ENCODE measurements around the gene CCDC12. TPM values are rescaled to one million over a fixed set of nuclear protein-coding genes. Genes with fewer than 3 reads are reported as not detected.
A peak's percentile ranks its signal among the peaks of the same experiment; 100 is the strongest.

CCDC12 gene
- polyA plus RNA-seq, 1 donor = 57.3 TPM

GRCh38 chr3:46988616-46989015 is 12.1 kb upstream of the CCDC12 start:
- H3K36me3 ChIP-seq (ENCODE audit: control insufficient read depth, insufficient read depth, low read length) = peaks cover 25% of the 10 kb centered on the region
- no peaks in the 10 kb centered on the region for H3K27me3 ChIP-seq (ENCODE audit: control insufficient read depth, insufficient read depth, low read length)
- H3K27ac ChIP-seq (ENCODE audit: low read length) = no peak overlapping the region
- H3K4me3 ChIP-seq (ENCODE audit: low read length) = no peak overlapping the region
- H3K4me1 ChIP-seq (ENCODE audit: control insufficient read depth, insufficient read depth, low read length) = peaks cover 32% of the 10 kb centered on the region
- no peak for DNase-seq
- WGBS (ENCODE audit: insufficient coverage, low lambda C conversion rate) = no CpG with 5 or more reads among the region's 4 CpGs
- H3K9me3 ChIP-seq (ENCODE audit: control insufficient read depth, low read depth, low read length) = no peaks in the 10 kb centered on the region

DNA sequence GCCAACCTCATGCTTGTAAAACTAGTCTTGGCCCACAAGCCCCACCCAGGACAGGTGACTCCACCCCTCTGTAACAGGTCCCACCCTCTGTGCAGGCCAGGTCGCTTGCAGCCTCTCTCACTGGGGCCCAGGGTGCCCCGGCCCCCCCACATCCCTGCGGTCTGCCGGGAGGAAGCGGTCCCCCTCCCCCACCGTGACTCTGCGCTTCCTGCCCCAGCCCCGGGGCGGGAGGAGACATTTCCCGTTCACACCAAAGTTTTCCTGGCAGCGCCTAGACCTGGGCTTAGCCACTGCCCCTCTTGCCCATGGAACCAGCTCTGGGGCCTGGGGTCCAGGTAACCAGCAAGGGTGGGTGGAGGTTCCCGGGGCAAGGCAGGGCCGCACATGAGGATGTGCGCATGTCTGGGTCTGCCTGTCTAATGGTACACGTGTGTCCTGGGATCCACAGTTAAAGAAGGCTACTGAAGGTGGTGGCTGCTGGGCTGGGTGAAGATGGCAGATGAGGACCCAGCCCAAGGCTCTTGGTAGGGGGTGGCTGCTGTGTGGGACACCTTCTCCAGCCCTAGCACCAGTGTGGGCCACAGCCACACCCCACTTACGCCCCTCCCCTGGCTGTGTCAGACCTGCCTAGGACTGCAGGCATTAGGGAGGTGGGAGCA is 11.3 kb upstream of the CCDC12 start:
- H3K27ac ChIP-seq (ENCODE audit: low read length) = peak overlapping the region; percentile 39
- peaks cover 32% of the 10 kb centered on the region for H3K4me1 ChIP-seq (ENCODE audit: control insufficient read depth, insufficient read depth, low read length)
- no peaks in the 10 kb centered on the region for H3K27me3 ChIP-seq (ENCODE audit: control insufficient read depth, insufficient read depth, low read length)
- H3K36me3 ChIP-seq (ENCODE audit: control insufficient read depth, insufficient read depth, low read length) = peaks cover 24% of the 10 kb centered on the region
- H3K9me3 ChIP-seq (ENCODE audit: control insufficient read depth, low read depth, low read length) = no peaks in the 10 kb centered on the region
- no CpG with 5 or more reads among the region's 16 CpGs for WGBS (ENCODE audit: insufficient coverage, low lambda C conversion rate)
- H3K4me3 ChIP-seq (ENCODE audit: low read length) = no peak overlapping the region
- peak; percentile 58 to 79 for DNase-seq

DNA sequence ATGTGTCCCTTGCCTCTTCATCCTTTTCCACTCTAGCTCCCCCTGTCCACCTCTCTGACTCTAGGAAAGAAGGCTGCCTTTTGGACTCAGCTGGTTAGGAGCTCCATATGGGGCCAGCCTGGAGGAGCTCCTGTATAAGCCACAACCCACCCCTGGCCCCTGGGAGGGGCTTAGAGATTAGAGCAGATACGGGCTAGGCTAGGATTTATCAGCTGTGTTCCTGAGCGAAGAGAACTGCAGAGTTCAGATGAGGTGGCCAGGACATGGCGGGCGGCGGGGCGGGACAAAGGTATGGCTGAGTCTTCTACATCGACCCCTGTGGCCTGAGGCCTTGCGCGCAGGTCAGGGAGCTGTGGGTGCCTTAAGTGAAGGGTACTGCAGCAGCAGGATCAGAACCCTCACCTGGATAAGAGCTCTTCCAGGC is 10.8 kb upstream of the CCDC12 start:
- WGBS (ENCODE audit: insufficient coverage, low lambda C conversion rate) = no CpG with 5 or more reads among the region's 9 CpGs
- peak; percentile 63 to 81 for DNase-seq
- Histone ChIP-seq H3K27me3 (ENCODE audit: control insufficient read depth, insufficient read depth, low read length) (no peaks in the 10 kb centered on the region), H3K27ac (ENCODE audit: low read length) (peak overlapping the region; percentile 39), H3K4me1 (ENCODE audit: control insufficient read depth, insufficient read depth, low read length) (peaks cover 36% of the 10 kb centered on the region), H3K4me3 (ENCODE audit: low read length) (no peak overlapping the region), H3K36me3 (ENCODE audit: control insufficient read depth, insufficient read depth, low read length) (peaks cover 24% of the 10 kb centered on the region), H3K9me3 (ENCODE audit: control insufficient read depth, low read depth, low read length) (no peaks in the 10 kb centered on the region)

DNA sequence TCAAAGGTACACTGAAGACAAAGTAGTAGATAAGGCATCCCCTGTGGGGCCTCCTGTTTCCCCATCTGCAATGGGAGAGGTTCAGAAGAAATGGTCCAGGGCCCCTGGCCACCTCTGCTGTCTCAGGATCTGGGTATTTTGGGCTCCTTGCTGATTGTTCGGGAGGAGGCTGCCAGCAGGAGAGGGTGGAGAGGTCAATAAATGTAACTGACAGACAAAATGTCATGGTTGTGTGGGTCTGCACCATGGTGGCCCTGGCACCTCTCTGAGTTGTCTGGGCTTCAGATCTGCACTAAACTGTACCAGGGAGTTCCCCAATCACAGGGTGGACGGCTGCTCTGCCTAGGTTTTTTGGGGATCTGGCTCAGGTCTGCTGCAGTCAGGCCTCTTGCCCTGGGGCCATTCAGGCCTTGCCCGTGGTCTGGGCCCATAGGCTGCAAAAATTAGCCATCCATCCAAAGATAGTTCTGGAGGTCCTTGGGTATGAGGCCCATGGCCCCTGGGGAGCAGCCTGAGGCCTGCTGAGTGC is 10.3 kb upstream of the CCDC12 start:
- H3K4me1 ChIP-seq (ENCODE audit: control insufficient read depth, insufficient read depth, low read length) = peaks cover 40% of the 10 kb centered on the region
- peaks cover 24% of the 10 kb centered on the region for H3K36me3 ChIP-seq (ENCODE audit: control insufficient read depth, insufficient read depth, low read length)

DNA sequence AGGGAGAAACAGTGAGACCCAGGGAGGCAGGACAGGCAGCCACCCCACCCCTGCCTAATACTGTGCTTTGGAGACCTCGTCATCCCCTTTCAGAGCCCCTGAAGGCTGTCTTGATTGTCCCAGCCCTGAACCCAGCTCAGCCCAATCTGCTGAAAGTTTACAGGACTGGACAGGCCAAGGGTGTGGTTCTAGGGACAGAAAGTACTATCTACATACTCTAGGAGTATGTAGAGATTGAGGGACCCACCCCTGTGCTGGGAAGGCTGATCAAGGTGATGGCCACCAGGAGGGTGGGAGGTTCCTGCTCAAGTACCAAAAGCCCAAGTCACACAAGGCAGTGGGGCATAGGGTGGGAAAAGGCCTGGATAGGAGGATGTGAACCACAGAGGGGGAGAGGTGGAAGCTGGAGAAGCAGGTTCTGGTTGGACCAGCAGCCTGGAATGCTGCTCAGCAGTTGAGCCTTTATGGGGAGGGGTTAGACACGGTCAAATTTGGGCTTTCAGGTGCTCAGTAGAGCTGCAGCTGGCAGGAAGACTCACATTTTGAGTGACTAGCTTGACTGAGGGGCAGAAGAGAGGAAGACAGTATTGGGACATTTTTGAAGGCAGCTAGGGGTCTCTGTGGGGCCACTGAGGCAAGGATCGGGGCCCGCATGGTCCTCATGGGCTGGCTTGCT is 9.6 kb upstream of the CCDC12 start:
- no peak for DNase-seq
- Histone ChIP-seq H3K4me1 (ENCODE audit: control insufficient read depth, insufficient read depth, low read length) (peaks cover 46% of the 10 kb centered on the region), H3K9me3 (ENCODE audit: control insufficient read depth, low read depth, low read length) (no peaks in the 10 kb centered on the region), H3K36me3 (ENCODE audit: control insufficient read depth, insufficient read depth, low read length) (peaks cover 18% of the 10 kb centered on the region), H3K27ac (ENCODE audit: low read length) (no peak overlapping the region), H3K27me3 (ENCODE audit: control insufficient read depth, insufficient read depth, low read length) (no peaks in the 10 kb centered on the region), H3K4me3 (ENCODE audit: low read length) (no peak overlapping the region)
- WGBS (ENCODE audit: insufficient coverage, low lambda C conversion rate) = no CpG with 5 or more reads among the region's 4 CpGs

More for the DNA sequence above, 10.3 kb upstream of the CCDC12 start:
- DNase-seq = no peak
- H3K27me3 ChIP-seq (ENCODE audit: control insufficient read depth, insufficient read depth, low read length) = no peaks in the 10 kb centered on the region
- no peaks in the 10 kb centered on the region for H3K9me3 ChIP-seq (ENCODE audit: control insufficient read depth, low read depth, low read length)
- no CpG with 5 or more reads among the region's 3 CpGs for WGBS (ENCODE audit: insufficient coverage, low lambda C conversion rate)
- peak overlapping the region; percentile 15 for H3K27ac ChIP-seq (ENCODE audit: low read length)
- no peak overlapping the region for H3K4me3 ChIP-seq (ENCODE audit: low read length)

DNA sequence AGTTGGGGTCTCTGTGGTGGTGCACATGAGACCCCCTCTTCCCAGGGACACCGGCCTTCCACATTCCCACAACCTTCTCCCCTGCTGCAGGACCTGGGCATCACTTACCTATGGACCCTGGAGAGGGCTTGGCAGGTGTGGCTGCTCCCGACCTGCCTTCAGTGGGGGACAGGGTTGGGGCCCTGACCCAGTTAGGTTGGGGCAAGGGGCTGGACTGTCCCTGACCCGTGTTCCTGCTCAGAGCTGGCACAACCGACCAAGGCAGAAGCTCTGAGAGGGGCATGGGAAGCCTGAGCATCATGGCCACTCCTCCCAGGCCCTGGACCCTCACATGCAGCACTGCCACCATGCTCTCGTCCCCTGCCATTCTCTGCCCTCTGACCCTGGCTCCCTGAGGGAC is 9.0 kb upstream of the CCDC12 start:
- WGBS (ENCODE audit: insufficient coverage, low lambda C conversion rate) = no CpG with 5 or more reads among the region's 5 CpGs
- Histone ChIP-seq H3K4me1 (ENCODE audit: control insufficient read depth, insufficient read depth, low read length) (peaks cover 48% of the 10 kb centered on the region), H3K9me3 (ENCODE audit: control insufficient read depth, low read depth, low read length) (no peaks in the 10 kb centered on the region), H3K36me3 (ENCODE audit: control insufficient read depth, insufficient read depth, low read length) (peaks cover 12% of the 10 kb centered on the region), H3K27ac (ENCODE audit: low read length) (no peak overlapping the region), H3K4me3 (ENCODE audit: low read length) (no peak overlapping the region), H3K27me3 (ENCODE audit: control insufficient read depth, insufficient read depth, low read length) (no peaks in the 10 kb centered on the region)
- DNase-seq = no peak

DNA sequence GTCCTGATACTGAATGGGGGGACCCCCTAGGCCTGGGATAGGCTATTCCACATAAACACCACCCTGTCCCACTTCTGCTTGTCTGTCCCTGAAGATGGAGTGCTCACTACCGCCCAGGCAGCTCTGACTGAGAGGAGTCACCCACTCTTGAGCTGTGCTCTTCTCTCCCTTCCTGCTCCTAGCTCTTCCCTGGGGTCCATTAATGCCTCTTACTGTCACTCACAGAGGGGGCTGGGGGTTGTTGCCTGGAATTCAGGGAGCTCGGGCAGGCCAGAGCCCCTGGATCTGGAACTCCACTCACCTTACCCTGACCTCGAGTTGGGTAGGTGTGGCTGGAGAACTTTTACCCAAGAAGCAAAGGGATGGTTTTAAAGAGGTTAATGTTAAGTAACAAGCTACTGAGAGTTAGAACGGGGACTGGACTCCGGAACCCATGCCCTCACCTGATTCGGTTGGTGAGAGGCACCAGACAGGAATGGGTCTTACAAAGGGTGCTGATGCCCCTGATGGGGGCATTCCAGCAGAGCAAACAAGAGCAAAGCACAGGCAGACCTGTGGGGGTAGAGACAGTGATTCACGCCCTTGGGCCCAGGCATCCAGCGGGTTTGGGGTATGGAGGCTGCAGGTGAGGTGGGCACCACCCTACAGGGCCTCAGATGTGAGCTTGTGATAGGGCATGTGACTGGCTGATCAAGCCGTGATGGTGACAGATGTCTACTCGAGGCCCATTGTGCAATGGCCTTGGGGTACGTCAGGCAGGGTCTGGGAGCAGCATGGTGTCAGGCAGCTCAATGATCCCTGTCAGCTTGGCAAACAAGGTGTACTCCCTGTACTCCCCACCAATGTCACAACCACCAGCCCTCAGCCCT is 8.3 kb upstream of the CCDC12 start:
- H3K27ac ChIP-seq (ENCODE audit: low read length) = no peak overlapping the region
- peaks cover 9% of the 10 kb centered on the region for H3K36me3 ChIP-seq (ENCODE audit: control insufficient read depth, insufficient read depth, low read length)
- no peak overlapping the region for H3K4me3 ChIP-seq (ENCODE audit: low read length)
- no peaks in the 10 kb centered on the region for H3K27me3 ChIP-seq (ENCODE audit: control insufficient read depth, insufficient read depth, low read length)
- no CpG with 5 or more reads among the region's 11 CpGs for WGBS (ENCODE audit: insufficient coverage, low lambda C conversion rate)
- no peak for DNase-seq
- H3K4me1 ChIP-seq (ENCODE audit: control insufficient read depth, insufficient read depth, low read length) = peaks cover 48% of the 10 kb centered on the region
- no peaks in the 10 kb centered on the region for H3K9me3 ChIP-seq (ENCODE audit: control insufficient read depth, low read depth, low read length)

- H3K4me1 ChIP-seq (ENCODE audit: control insufficient read depth, insufficient read depth, low read length) = peaks cover 58% of the 10 kb centered on the region
These were observed 6.0 kb upstream of the CCDC12 start for GRCh38 chr3:46982546-46982945.

GRCh38 chr3:46981932-46982471 is 5.5 kb upstream of the CCDC12 start:
- Histone ChIP-seq H3K4me1 (ENCODE audit: control insufficient read depth, insufficient read depth, low read length) (peaks cover 56% of the 10 kb centered on the region), H3K36me3 (ENCODE audit: control insufficient read depth, insufficient read depth, low read length) (no peaks in the 10 kb centered on the region), H3K4me3 (ENCODE audit: low read length) (no peak overlapping the region), H3K27ac (ENCODE audit: low read length) (peak overlapping the region; percentile 66), H3K9me3 (ENCODE audit: control insufficient read depth, low read depth, low read length) (no peaks in the 10 kb centered on the region), H3K27me3 (ENCODE audit: control insufficient read depth, insufficient read depth, low read length) (no peaks in the 10 kb centered on the region)
- WGBS (ENCODE audit: insufficient coverage, low lambda C conversion rate) = no CpG with 5 or more reads among the region's 5 CpGs
- DNase-seq = peak in 1 of 2 donors; percentile 72

More at GRCh38 chr3:46982546-46982945, 6.0 kb upstream of the CCDC12 start:
- no peak for DNase-seq
- H3K27me3 ChIP-seq (ENCODE audit: control insufficient read depth, insufficient read depth, low read length) = no peaks in the 10 kb centered on the region
- H3K9me3 ChIP-seq (ENCODE audit: control insufficient read depth, low read depth, low read length) = no peaks in the 10 kb centered on the region
- H3K27ac ChIP-seq (ENCODE audit: low read length) = peak overlapping the region; percentile 18
- H3K4me3 ChIP-seq (ENCODE audit: low read length) = no peak overlapping the region
- no peaks in the 10 kb centered on the region for H3K36me3 ChIP-seq (ENCODE audit: control insufficient read depth, insufficient read depth, low read length)
- no CpG with 5 or more reads among the region's 2 CpGs for WGBS (ENCODE audit: insufficient coverage, low lambda C conversion rate)

DNA sequence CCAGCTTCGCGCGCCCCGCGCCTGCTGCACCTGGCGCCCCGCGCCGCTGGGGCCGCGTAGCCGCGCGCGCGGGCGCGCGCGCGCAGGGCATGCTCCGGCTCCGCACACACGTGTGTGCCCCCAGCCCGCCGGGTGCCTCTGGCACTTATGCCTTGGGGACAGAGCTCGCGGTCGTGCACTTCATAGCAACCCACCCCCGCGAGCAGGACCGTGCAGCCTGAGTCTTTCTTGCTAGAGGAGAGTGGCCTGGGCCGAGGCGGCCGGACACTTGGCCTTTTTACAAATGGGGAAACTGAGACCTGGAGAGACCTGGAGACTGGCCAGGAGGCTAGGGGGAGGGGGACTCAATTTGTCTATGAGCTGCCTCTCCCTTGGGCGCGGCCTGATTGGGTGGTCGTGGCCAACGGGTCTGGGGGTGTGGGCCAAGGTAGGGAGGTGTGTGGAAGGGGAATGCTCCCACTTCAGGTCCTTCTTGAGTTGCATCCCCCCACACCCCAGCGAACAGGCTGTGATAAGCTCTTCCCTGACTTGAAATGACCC is 3.5 kb upstream of the CCDC12 start:
- H3K4me3 ChIP-seq (ENCODE audit: low read length) = peak overlapping the region; percentile 71
- no peaks in the 10 kb centered on the region for H3K9me3 ChIP-seq (ENCODE audit: control insufficient read depth, low read depth, low read length)
- no CpG with 5 or more reads among the region's 40 CpGs for WGBS (ENCODE audit: insufficient coverage, low lambda C conversion rate)
- H3K36me3 ChIP-seq (ENCODE audit: control insufficient read depth, insufficient read depth, low read length) = no peaks in the 10 kb centered on the region
- peak overlapping the region; percentile 30 for H3K27ac ChIP-seq (ENCODE audit: low read length)
- DNase-seq = no peak
- H3K27me3 ChIP-seq (ENCODE audit: control insufficient read depth, insufficient read depth, low read length) = no peaks in the 10 kb centered on the region
- H3K4me1 ChIP-seq (ENCODE audit: control insufficient read depth, insufficient read depth, low read length) = peaks cover 45% of the 10 kb centered on the region
